Activated CD4-positive, CD25-positive, alpha-beta regulatory T cell treated with anti-CD3 and anti-CD28 coated beads, Interleukin-2, amount 50 U/mL, for 16 hours (primary cell): ENCODE measurements around the gene NMNAT2.

Source experiments
- DNase-seq: peaks from one replicate; pipeline ENCODE4 v3.0.0-alpha.2; 2020; ENCODE audit warnings: low read depth, low spot score

The NMNAT2 gene

GRCh38 chr1:183315991-183316758, 102.0 kb downstream of the NMNAT2 start:
- no peak for DNase-seq

DNA sequence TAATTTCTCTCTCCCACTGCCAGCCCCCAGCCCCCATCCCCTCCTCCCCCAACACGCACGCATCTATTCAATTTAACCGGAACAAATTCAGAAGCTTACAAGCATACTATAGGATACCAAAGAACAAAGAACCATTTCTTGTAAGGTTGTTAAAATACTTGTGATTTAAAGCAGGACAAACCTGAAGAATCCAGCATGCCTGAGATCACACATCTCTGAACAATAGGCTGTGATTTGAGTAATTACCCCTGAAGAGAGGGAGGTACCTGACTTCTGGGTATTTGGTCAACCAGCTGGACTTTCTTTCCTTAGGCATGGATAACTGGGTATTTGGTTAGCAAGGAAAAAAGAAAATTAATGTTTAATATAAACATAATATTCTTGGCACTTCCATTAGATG, 105.1 kb downstream of the NMNAT2 start:
- DNase-seq, result no peak

DNA sequence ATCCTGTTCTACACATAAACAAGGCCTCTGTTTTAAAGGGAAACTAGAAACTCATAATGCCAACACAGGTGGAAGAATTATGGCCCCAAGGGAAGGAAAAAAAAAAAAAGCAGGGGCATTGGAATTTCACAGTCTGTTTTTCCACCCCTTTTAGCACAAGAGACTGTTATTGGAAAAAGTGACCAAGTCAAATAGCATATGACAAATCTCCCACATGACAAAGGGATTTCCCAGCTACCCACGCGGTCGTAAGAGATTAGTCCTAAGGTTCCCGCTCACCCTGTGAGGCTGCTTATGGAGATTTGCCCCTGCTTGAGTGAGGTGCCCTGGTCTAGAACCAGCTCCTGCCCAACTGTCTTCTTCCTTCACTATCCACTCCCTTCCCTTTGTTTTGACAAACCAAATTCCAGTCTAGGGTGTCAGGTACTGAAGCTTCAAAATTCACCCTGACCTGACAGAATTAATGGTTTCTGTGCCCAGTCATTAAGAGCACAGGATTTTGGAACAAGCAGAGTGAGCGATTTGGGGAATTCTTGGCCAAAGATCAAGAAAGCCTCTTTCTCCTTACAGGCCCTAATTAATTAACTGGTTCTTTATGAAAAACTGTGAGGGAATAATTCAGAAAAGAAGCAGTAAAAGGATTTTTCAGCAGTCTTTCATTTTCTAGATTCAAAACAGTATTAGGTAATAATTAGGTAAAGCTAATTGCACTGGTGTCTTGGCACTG, 107.3 kb downstream of the NMNAT2 start:
- no peak for DNase-seq

DNA sequence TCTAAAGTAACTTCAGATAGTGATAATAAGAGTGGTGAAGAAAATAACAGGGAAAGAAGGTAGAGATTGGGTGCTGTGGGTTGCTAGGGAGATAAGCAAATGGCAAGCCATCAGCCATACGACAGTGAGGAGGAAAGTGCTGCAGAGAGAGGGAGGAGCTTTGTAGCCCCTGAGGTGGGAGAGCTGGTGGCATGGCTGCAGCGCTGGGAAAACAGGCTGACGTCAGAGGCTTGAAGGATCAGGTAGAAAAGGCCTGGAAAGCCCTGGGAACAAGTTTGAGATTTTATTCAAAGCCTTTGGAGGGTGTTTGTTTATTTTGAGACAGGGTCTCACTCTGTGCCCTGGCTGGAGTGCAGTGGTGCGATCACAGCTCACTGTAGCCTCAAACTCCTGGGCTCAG, 109.5 kb downstream of the NMNAT2 start:
- DNase-seq, result no peak

GRCh38 chr1:183306317-183307042, 111.7 kb downstream of the NMNAT2 start:
- no peak for DNase-seq

DNA sequence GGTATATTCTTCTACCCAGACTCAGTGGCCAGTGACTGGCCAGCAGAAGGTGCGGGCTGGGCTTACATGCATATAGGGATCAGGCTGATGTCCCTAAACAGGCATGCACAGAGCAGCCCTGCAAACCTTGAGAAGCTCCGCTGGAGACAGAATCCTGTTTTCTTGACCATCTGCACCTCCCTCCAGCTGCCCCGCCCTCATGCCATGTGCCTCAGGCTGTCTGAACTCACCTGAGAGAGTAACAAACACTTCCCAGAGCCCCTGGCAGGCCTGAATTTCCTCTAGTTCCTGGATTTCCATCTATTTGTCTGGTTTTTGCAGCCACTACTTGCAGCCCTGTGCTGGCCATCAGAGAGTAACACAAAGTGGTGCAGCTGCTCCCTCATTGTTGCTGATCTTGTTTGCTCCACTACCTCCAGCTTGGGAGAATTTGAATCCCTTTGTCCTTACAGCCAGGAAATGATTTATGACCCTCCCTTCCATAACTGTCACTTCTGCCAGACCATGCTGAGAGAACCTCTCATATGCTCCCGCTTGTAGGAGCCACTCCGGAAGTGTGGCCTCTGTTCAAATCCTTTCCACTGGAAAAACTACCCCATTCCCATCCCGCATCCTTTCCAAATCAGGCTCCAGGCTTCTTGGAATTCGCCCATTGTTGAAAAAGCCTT, 113.6 kb downstream of the NMNAT2 start:
- DNase-seq, result no peak

GRCh38 chr1:183303901-183304300, 114.3 kb downstream of the NMNAT2 start:
- no peak for DNase-seq

DNA sequence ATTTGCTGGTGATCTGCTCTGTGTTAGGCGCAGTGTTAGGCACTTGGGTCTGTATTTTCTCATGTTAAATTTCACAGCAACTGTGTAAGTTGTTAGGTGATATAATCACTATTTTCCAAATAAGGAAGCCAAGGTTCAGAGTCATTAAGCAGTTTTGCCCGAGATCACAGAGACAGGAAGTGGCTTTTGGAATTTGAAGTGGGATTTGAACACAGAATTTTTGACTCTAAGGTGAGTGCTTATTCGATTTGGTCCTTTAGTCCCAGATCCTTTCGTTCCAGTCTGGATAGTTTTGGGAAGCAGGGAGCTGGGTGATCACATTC, 114.9 kb downstream of the NMNAT2 start:
- DNase-seq, result no peak

- DNase-seq, result no peak
These were observed 115.5 kb downstream of the NMNAT2 start for GRCh38 chr1:183302452-183303322.

- no peak for DNase-seq
These were observed 116.9 kb downstream of the NMNAT2 start for GRCh38 chr1:183301239-183301638.

- DNase-seq, result no peak
These were observed 117.4 kb downstream of the NMNAT2 start for GRCh38 chr1:183300828-183301227.

DNA sequence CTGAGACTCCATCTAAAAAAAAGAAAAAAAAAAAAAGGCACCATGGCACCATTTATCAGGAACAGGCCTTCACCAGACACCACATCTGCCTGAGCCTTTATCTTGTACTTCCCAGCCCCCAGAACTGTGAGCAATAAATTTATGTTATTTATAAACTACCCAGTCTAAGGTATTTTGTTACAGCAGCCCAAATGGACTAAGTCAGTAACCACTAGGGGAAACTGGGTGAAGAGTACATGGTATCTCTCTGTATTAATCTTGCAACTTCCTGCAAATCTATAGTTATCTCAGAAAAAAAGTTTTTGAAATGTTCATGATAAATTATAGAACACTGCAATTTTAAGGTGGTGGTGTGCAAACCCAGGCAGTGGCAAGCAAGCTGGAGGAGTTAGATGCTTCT, 117.8 kb downstream of the NMNAT2 start:
- DNase-seq, result no peak

GRCh38 chr1:183296782-183297181, 121.4 kb downstream of the NMNAT2 start:
- no peak for DNase-seq

DNA sequence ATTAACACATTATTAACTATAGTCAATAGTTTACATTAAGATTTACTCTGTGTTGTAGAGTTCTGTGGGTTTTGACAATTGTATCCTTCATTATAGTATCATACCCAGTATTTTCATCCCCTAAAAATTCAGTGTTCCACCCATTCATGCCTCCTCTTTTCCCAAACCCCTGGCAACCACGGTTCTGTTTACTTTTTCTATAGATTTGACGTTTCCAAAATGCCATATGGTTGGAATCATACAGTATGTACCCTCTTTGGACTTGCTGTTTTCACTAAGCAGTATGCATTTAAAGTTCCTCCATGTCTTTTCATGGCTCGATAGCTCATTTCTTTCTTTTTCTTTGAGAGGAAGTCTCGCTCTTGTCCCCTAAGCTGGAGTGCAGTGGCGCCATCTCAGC, 122.7 kb downstream of the NMNAT2 start:
- no peak for DNase-seq

DNA sequence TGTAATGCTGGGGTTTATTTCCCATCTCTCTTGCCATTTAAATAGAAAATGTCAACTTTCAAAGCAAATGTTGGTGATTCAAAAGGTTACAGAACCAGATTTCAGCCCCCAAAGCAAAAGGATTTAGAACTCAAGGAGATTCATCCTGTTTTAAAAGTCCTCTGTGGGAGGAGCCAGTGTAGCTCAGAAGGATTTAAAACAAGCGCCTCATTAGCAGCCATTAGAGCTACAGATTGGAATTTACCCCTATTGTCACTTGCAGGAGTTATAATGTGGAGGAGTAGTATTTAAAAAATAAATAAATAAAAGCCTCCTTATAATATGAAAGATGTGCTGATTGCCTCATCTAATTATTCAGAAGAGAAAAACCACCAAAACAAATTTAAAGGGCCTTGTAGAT, 124.3 kb downstream of the NMNAT2 start:
- no peak for DNase-seq

- no peak for DNase-seq
These were observed 124.9 kb downstream of the NMNAT2 start for GRCh38 chr1:183293241-183293640.

DNA sequence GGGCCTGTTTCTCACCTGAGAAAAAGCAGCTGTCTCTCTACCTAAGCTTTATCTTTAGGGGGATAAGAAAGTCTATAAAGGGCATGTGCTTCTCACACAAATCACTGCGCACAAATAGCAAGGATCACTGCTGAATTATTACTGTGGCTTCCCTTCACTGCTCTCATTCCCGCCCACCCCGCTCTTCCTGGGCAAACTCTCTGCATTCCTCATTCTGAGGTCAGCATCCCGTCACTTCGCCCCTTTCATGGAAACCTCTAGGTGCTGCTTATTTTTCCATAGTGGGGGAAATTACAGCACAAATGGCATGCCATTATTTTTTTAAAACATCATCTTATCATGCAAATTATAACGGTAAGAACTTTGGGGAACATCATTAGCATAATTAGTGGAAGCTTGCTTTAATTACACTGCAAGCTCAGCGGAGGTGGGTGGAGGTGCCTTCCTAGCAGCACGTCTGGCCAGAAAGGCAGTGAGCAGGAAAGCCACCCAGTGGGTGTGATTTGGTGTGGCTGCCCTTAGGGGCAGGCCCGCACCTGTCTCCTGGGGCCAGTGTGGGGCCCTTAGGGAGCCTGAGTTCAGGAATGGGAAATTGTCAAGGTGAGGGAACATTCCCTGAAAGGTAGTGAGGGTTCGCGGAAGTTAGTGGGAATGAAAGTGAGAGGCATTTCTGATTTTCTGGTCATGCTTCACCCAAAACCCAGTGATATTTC, 126.2 kb downstream of the NMNAT2 start:
- DNase-seq, result no peak

- DNase-seq, result no peak
These were observed 126.9 kb downstream of the NMNAT2 start for GRCh38 chr1:183291216-183291762.

GRCh38 chr1:183290628-183291027, 127.6 kb downstream of the NMNAT2 start:
- no peak for DNase-seq

DNA sequence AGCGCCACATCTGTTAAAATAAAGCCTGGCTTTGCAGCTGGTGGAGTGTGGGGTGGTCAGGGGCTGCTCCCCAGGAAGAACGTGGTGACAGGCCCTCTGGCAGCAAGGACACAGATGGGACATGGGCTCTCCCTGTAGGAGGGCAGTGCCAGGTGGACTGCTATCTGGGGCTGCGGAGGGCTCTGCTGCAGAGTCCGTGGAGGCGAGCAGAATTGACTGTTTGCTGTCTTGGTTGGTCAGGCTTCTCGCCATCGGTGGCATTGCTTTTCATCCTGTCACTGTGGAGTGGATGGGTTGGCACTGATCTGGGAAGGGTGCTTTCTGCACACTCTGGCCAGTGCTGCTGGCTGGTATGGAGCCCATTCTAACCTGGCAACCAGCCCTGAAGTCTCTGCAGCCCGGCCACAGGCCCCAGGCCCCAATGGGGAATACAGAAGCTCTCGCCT, 129.1 kb downstream of the NMNAT2 start:
- DNase-seq, result no peak
